ENCODE results near the gene CNOT10. TPM values are rescaled to one million over a fixed set of nuclear protein-coding genes. Genes with fewer than 3 reads are reported as not detected.

The CNOT10 gene, protein sequence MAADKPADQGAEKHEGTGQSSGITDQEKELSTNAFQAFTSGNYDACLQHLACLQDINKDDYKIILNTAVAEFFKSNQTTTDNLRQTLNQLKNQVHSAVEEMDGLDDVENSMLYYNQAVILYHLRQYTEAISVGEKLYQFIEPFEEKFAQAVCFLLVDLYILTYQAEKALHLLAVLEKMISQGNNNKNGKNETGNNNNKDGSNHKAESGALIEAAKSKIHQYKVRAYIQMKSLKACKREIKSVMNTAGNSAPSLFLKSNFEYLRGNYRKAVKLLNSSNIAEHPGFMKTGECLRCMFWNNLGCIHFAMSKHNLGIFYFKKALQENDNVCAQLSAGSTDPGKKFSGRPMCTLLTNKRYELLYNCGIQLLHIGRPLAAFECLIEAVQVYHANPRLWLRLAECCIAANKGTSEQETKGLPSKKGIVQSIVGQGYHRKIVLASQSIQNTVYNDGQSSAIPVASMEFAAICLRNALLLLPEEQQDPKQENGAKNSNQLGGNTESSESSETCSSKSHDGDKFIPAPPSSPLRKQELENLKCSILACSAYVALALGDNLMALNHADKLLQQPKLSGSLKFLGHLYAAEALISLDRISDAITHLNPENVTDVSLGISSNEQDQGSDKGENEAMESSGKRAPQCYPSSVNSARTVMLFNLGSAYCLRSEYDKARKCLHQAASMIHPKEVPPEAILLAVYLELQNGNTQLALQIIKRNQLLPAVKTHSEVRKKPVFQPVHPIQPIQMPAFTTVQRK
- total RNA-seq (ENCODE audit: low replicate concordance) = 46.2 and 82.9 TPM in 2 replicates

DNA sequence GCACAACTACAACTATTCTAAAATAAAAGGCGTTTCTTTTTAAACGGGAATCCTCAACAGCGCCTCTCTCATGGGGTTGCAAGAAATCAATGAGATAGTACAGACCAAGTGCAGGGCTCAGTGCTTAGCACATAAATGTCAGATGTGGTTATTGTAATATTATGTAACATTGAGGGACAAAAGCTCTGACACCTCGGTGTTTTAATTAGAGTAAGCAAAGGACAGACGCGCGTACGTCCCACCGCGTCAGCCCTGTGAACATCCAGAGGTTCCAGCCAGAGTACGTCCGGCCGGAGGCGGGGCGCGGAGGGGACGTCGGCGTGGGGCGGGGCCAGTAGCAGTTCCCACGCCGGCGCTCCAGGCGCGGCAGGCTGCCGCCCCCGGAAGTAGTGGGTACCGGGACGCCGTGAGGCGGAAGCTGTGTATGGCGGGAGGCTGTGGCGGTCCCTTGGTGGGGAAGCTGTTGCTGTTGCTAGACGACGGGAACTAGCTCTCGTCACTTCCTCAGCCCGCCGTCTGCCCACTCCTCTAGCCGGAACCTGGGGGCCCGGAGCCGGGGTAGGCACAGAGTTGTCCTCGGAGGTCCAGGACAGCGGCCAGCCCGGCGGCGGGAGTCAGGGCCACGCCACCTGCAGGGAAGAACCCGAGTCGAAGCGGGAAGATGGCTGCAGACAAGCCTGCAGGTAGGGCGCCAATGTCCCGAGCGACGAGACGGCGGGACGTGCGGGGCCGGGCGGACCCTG, at the start of gene CNOT10:
CNOT10 (plus strand) TSS at position 389 of the 743 bp plus-strand sequence; CDS start at position 662, 273 bp downstream.
- peak within 1 kb of the TSS; percentile 88 for H3K4me2 ChIP-seq
- peaks cover 10% of the 10 kb centered on the region for H3K4me1 ChIP-seq
- Mint-ChIP-seq H3K4me1 (peaks cover 26% of the 10 kb centered on the region), H3K9me3 (no peaks in the 10 kb centered on the region), H3K36me3 (peaks cover 14% of the 10 kb centered on the region), H3K27me3 (ENCODE audit: insufficient read depth, low read depth) (no peaks in the 10 kb centered on the region), H3K4me3 (peak within 1 kb of the TSS; percentile 97), H3K27ac (peak within 1 kb of the TSS; percentile 93)
- peak within 1 kb of the TSS; percentile 78 for H3K4me3 ChIP-seq
- no peaks in the 10 kb centered on the region for H3K9me3 ChIP-seq (ENCODE audit: low read depth)
- peaks cover 13% of the 10 kb centered on the region for H3F3A ChIP-seq (ENCODE audit: low read depth)
- H4K20me1 ChIP-seq (ENCODE audit: low read depth) = peaks cover 3% of the 10 kb centered on the region
- peak within 1 kb of the TSS; percentile 93 for H2AFZ ChIP-seq (replicated peaks)
- no peaks in the 10 kb centered on the region for H3K36me3 ChIP-seq
- peak within 1 kb of the TSS; percentile 12 for H3K9ac ChIP-seq
- H3K27ac ChIP-seq = peak within 1 kb of the TSS; percentile 72
- TF ChIP-seq, protein P1, sequence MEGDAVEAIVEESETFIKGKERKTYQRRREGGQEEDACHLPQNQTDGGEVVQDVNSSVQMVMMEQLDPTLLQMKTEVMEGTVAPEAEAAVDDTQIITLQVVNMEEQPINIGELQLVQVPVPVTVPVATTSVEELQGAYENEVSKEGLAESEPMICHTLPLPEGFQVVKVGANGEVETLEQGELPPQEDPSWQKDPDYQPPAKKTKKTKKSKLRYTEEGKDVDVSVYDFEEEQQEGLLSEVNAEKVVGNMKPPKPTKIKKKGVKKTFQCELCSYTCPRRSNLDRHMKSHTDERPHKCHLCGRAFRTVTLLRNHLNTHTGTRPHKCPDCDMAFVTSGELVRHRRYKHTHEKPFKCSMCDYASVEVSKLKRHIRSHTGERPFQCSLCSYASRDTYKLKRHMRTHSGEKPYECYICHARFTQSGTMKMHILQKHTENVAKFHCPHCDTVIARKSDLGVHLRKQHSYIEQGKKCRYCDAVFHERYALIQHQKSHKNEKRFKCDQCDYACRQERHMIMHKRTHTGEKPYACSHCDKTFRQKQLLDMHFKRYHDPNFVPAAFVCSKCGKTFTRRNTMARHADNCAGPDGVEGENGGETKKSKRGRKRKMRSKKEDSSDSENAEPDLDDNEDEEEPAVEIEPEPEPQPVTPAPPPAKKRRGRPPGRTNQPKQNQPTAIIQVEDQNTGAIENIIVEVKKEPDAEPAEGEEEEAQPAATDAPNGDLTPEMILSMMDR (IDR thresholded peaks at IDR 0.05) = peak; percentile 21
- TF ChIP-seq EZH2 (IDR thresholded peaks at IDR 0.05) (no peak), EZH2phosphoT487 (IDR thresholded peaks at IDR 0.05) (no peak)
- H3K27me3 ChIP-seq = no peaks in the 10 kb centered on the region
- DNase-seq (ENCODE audit: low spot score) = peak; percentile 98
- H3K79me2 ChIP-seq (ENCODE audit: low read depth) = peaks cover 47% of the 10 kb centered on the region

DNA sequence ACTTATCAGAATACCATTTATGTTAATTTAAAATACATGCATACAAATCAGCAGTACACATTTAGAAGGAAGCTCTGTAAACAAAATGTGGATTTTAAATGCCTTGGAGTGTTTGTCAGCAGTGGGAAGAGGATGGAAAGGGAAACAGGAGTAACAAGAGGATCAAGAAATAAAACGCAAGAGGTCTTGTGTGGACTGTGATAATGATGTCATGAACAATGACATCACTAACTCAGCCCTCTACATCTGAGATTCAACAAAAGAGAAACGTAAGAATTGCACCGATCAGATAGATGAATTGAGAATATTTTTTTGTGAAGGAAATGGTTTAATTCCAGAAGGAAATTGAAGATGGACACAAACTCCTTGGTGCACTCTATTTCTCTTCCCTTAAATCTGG, 44.0 kb upstream of the CNOT10 start:
- Histone ChIP-seq H3K4me3 (no peak overlapping the region), H4K20me1 (ENCODE audit: low read depth) (no peaks in the 10 kb centered on the region), H3K9me3 (ENCODE audit: low read depth) (no peaks in the 10 kb centered on the region), H3K36me3 (no peaks in the 10 kb centered on the region), H2AFZ (replicated peaks) (peak overlapping the region; percentile 72), H3K27me3 (no peaks in the 10 kb centered on the region), H3K4me1 (no peaks in the 10 kb centered on the region), H3F3A (ENCODE audit: low read depth) (no peaks in the 10 kb centered on the region), H3K4me2 (no peak overlapping the region), H3K79me2 (ENCODE audit: low read depth) (no peaks in the 10 kb centered on the region), H3K27ac (no peak overlapping the region), H3K9ac (no peak overlapping the region)
- TF ChIP-seq EZH2phosphoT487 (IDR thresholded peaks at IDR 0.05) (no peak), EZH2 (IDR thresholded peaks at IDR 0.05) (no peak)
- TF ChIP-seq, protein P1 (IDR thresholded peaks at IDR 0.05) = no peak
- no peaks in the 10 kb centered on the region for H3K36me3 Mint-ChIP-seq
- H3K4me1 Mint-ChIP-seq = no peaks in the 10 kb centered on the region
- H3K9me3 Mint-ChIP-seq = no peaks in the 10 kb centered on the region
- H3K27me3 Mint-ChIP-seq (ENCODE audit: insufficient read depth, low read depth) = peaks cover 3% of the 10 kb centered on the region
- no peak for DNase-seq (ENCODE audit: low spot score)
- no peak overlapping the region for H3K27ac Mint-ChIP-seq
- no peak overlapping the region for H3K4me3 Mint-ChIP-seq

DNA sequence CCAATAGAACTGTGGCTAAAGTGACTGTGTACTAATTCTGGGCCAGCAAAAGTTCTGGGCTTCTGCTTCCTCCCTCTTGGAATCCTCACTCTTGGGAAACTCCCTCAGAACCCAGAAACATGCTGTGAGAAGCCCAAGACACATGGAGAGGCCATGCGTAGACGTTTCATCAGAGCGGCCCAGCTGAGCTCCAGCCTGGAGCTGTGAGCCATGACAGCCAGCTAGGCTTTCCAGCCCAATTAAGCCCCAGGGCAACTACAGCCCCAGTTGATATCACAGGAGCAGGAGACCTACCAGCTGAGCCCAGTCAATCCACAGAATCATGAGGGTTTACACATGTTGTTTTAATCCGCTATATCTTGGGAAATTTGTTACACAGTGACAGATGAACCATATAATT, 43.6 kb upstream of the CNOT10 start:
- Mint-ChIP-seq H3K4me3 (no peak overlapping the region), H3K27ac (no peak overlapping the region), H3K27me3 (ENCODE audit: insufficient read depth, low read depth) (peaks cover 5% of the 10 kb centered on the region), H3K9me3 (no peaks in the 10 kb centered on the region), H3K4me1 (no peaks in the 10 kb centered on the region), H3K36me3 (no peaks in the 10 kb centered on the region)
- Histone ChIP-seq H4K20me1 (ENCODE audit: low read depth) (no peaks in the 10 kb centered on the region), H3K27me3 (no peaks in the 10 kb centered on the region), H2AFZ (replicated peaks) (peak overlapping the region; percentile 72), H3K36me3 (no peaks in the 10 kb centered on the region), H3K9me3 (ENCODE audit: low read depth) (no peaks in the 10 kb centered on the region), H3K4me2 (no peak overlapping the region), H3F3A (ENCODE audit: low read depth) (no peaks in the 10 kb centered on the region), H3K79me2 (ENCODE audit: low read depth) (no peaks in the 10 kb centered on the region), H3K4me1 (no peaks in the 10 kb centered on the region), H3K9ac (no peak overlapping the region), H3K4me3 (no peak overlapping the region), H3K27ac (no peak overlapping the region)
- DNase-seq (ENCODE audit: low spot score) = no peak
- TF ChIP-seq EZH2 (IDR thresholded peaks at IDR 0.05) (no peak), EZH2phosphoT487 (IDR thresholded peaks at IDR 0.05) (no peak)
- TF ChIP-seq, protein P1 (IDR thresholded peaks at IDR 0.05) = no peak

Data from neural progenitor cell (in vitro differentiated cells).